ENCODE results near the gene SH2D2A.

DNA sequence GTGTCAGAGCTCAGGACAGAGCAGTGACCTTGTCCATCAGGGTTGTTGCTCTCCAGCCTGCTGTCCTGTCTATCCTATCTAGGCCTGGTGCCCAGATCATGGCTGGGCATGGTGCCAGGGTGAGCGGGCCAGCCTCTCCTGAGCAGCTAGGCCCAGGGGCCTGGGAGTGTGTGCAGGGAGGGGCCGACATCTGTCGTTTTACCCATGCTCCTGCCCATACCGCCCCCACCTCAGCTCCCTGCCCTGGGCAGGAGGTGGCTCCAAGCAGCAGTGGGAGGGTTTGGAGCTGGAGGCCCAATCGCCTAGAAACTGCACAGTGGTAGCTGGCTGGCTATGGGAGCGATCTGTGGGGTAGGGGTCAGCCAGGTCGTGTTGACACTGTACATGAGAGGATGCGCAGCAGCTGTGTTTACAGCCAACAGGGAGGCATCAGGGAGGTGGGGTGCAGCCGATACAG lies 35.8 kb upstream of the SH2D2A start:
- TF ChIP-seq, protein P1, sequence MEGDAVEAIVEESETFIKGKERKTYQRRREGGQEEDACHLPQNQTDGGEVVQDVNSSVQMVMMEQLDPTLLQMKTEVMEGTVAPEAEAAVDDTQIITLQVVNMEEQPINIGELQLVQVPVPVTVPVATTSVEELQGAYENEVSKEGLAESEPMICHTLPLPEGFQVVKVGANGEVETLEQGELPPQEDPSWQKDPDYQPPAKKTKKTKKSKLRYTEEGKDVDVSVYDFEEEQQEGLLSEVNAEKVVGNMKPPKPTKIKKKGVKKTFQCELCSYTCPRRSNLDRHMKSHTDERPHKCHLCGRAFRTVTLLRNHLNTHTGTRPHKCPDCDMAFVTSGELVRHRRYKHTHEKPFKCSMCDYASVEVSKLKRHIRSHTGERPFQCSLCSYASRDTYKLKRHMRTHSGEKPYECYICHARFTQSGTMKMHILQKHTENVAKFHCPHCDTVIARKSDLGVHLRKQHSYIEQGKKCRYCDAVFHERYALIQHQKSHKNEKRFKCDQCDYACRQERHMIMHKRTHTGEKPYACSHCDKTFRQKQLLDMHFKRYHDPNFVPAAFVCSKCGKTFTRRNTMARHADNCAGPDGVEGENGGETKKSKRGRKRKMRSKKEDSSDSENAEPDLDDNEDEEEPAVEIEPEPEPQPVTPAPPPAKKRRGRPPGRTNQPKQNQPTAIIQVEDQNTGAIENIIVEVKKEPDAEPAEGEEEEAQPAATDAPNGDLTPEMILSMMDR (IDR thresholded peaks at IDR 0.05; ENCODE audit: low read length) = no peak
- no peak for TF ChIP-seq EZH2 (IDR thresholded peaks at IDR 0.05; ENCODE audit: borderline replicate concordance, low read length)
